Activated naive CD4-positive, alpha-beta T cell treated with anti-CD3 and anti-CD28 coated beads, Interleukin-2, amount 10 ng/mL, durations not matched to agents 7 days and 5 days (primary cell): ENCODE results near the gene SREK1IP1.
A peak's percentile ranks its signal among the peaks of the same experiment; 100 is the strongest.

Experiments
- CTCF ChIA-PET: fragments of 350-600 bp; sonication (Branson Sonifier 250); formaldehyde crosslinking; loops from one replicate; lab custom pipeline; 2021; ENCODE audit warnings: antibody characterized with exemption; lab: Charles Lee
- DNase-seq: peaks from one replicate; pipeline ENCODE4 v3.0.0-alpha.2; 2020
- H3K27ac Mint-ChIP-seq: one replicate; pipeline ENCODE4 v1.8.0; 2021; ENCODE audit warnings: mild to moderate bottlenecking, moderate library complexity, mixed read lengths
- H3K27me3 Mint-ChIP-seq: one replicate; pipeline ENCODE4 v1.8.0; 2021; ENCODE audit warnings: mild to moderate bottlenecking, mixed read lengths
- H3K36me3 Mint-ChIP-seq: one replicate; pipeline ENCODE4 v1.8.0; 2021; ENCODE audit warnings: mixed read lengths
- H3K4me1 Mint-ChIP-seq: one replicate; pipeline ENCODE4 v1.8.0; 2021; ENCODE audit warnings: mixed read lengths
- H3K4me3 Mint-ChIP-seq: one replicate; pipeline ENCODE4 v1.8.0; 2021; ENCODE audit warnings: mild to moderate bottlenecking, moderate library complexity, mixed read lengths
- H3K9me3 Mint-ChIP-seq: one replicate; pipeline ENCODE4 v1.8.0; 2021; ENCODE audit warnings: mixed read lengths

The SREK1IP1 gene

DNA sequence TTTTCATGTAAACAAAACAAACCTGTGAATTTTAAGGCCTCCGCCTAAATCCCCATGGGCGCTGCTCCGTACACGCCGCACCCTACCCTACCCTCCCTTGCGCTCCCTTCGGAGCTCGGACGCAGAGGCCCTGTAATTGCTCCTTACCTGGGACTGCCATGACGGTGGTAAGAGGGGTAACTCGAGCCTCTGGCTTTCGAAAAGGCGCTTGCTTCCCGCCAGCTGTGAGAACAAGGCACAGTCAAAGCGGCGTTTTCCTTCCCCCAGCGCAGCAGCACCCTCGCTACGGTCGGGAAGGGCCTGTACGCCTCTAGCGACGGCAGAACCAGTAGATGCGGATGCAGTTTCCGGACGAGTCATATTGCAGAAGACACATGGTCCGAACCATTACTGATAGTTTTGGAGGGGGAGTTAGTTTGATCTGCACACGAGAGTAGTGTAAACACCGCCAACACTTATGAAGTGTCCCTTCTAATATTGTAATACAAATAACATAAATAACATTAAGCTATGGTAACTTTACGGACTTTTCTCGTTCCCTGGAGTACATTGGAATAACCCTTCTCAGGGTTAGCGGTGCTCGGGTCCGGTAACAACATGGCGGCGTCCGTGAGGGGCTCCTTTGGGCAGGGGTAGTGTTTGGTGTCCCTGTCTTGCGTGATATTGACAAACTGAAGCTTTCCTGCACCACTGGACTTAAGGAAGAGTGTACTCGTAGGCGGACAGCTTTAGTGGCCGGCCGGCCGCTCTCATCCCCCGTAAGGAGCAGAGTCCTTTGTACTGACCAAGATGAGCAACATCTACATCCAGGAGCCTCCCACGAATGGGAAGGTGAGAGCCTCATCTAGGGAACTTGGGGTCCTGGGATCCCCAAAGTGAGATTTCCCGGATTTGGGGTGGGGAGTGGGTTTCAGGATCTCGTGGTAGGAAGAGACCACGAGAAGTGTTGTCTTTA is at the start of gene SREK1IP1, which contains the start of gene CWC27:
Gene SREK1IP1, minus strand, starts transcription at position 334 of the 955 bp plus-strand sequence. Its CDS starts 174 bp downstream, at position 160.
Gene CWC27, plus strand, starts transcription at position 573 of the 955 bp plus-strand sequence. Its CDS starts 217 bp downstream, at position 790.
- peak; percentile 89 for DNase-seq
- Mint-ChIP-seq H3K4me1 (peaks cover 58% of the 10 kb centered on the region), H3K36me3 (peaks cover 18% of the 10 kb centered on the region), H3K9me3 (no peaks in the 10 kb centered on the region), H3K27me3 (no peaks in the 10 kb centered on the region), H3K4me3 (peak within 1 kb of the TSS; percentile 94), H3K27ac (peak within 1 kb of the TSS; percentile 94)
- CTCF ChIA-PET: interaction anchor here (1.1 to 2.7 kb wide), 2 partner anchors 15 to 133 kb away, joined by 5 to 8 read pairs; no protein-coding TSS in a partner anchor

DNA sequence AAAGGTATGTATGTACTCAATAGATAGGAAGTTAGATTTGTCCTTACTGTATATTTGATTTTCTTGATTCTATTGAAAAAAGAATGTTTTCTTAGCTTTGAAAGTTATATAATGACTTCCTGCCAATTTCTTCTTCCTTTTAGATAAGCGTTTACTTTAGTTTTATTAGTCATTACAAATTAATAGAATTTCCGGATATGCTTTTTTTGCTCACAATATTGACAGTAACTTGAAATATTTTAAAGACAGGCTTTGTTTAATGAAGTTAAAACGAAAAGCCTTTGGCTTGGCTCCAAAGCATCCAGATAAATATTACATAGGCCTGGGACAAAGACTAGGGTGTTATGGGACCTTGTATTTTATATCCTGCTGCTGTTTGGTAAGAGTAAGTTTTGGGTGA is 49.8 kb upstream of the SREK1IP1 start:
- H3K4me1 Mint-ChIP-seq: peaks cover 10% of the 10 kb centered on the region
- no peak for DNase-seq
- H3K27ac Mint-ChIP-seq: no peak overlapping the region
- H3K27me3 Mint-ChIP-seq: no peaks in the 10 kb centered on the region
- H3K36me3 Mint-ChIP-seq: peaks cover 5% of the 10 kb centered on the region
- no peaks in the 10 kb centered on the region for H3K9me3 Mint-ChIP-seq
- no peak overlapping the region for H3K4me3 Mint-ChIP-seq
- CTCF ChIA-PET: no interaction called here

DNA sequence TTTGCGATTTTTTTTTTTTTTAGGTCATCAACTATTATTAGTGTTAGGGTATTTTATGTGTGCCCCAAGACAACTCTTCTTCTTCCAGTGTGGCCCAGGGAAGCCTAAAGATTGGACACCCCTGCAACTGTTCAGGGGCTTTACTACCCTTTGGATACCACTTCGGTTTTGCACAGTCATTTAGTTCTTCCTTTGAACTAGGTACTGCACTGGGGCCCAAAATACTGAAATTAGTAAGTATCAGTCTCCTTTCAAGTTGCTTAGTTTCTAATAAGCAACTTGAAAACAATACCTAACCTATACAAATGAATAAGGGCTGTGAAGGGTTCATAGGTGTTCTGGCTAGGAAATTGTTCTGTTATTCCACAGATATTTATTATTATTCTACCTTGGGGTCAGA is 45.6 kb upstream of the SREK1IP1 start:
- H3K4me1 Mint-ChIP-seq: peaks cover 3% of the 10 kb centered on the region
- no peak overlapping the region for H3K4me3 Mint-ChIP-seq
- no peak overlapping the region for H3K27ac Mint-ChIP-seq
- peaks cover 2% of the 10 kb centered on the region for H3K36me3 Mint-ChIP-seq
- H3K27me3 Mint-ChIP-seq: no peaks in the 10 kb centered on the region
- no peak for DNase-seq
- no peaks in the 10 kb centered on the region for H3K9me3 Mint-ChIP-seq
- CTCF ChIA-PET: interaction anchor here (0.6 kb wide), 1 partner anchor 258 kb away, joined by 3 read pairs; no protein-coding TSS in a partner anchor

DNA sequence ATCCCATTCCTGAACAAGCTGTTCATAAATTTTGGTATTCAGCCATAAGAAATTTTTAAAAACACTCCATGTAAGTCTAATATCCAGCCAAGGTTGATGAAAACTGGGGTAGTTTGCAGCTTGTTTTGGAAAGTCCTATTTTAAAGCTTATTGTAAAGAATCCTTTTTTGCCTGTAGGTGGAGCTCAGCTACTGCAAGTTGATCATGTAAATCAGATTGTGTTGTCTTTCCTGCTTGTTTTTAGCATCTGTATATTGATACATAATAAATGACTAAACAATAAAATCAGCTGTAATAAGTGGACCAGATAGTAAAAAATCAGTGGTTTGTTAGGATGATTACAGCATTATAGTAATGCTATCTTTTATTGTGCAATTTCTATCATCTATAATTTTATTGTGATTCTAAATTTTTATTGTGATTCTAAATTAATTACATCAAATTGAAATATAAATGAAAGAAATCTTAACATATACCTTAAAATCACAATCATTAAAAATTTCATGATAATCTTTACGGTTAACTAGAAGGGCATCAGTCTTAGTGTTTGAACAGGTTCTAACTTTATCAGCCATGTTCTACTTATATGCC is 42.7 kb upstream of the SREK1IP1 start:
- Mint-ChIP-seq H3K4me1 (peaks cover 3% of the 10 kb centered on the region), H3K36me3 (no peaks in the 10 kb centered on the region), H3K27me3 (no peaks in the 10 kb centered on the region), H3K9me3 (no peaks in the 10 kb centered on the region), H3K4me3 (no peak overlapping the region), H3K27ac (no peak overlapping the region)
- CTCF ChIA-PET: interaction anchor here (0.7 to 3.9 kb wide), 19 partner anchors 9 to 1117 kb away, joined by 3 to 46 read pairs (median 4); partner anchors contain the start of gene ADAMTS6
- no peak for DNase-seq

DNA sequence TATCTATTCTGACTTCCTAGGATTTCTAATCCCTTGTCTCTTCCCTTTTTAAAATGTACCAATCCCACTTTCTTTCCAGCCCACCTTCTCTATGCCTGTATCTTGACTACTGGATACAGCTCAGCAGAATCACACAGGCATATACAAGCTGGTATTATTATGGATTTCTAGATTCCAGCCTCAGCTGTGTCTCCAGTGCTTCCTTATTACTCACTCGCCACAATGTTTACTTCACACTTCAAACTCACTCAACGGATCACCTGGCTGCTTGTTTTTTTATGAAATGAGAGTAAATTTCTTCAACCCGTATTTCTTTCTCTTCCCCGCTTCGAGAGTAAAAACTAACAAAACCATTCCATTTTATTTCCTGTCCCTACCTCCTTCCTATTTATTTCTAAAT is 39.0 kb upstream of the SREK1IP1 start:
- Mint-ChIP-seq H3K4me1 (no peaks in the 10 kb centered on the region), H3K27ac (no peak overlapping the region), H3K27me3 (no peaks in the 10 kb centered on the region), H3K9me3 (no peaks in the 10 kb centered on the region), H3K36me3 (no peaks in the 10 kb centered on the region), H3K4me3 (no peak overlapping the region)
- DNase-seq: no peak
- CTCF ChIA-PET: interaction anchor here (1.0 kb wide), 1 partner anchor 292 kb away, joined by 3 read pairs; no protein-coding TSS in a partner anchor

DNA sequence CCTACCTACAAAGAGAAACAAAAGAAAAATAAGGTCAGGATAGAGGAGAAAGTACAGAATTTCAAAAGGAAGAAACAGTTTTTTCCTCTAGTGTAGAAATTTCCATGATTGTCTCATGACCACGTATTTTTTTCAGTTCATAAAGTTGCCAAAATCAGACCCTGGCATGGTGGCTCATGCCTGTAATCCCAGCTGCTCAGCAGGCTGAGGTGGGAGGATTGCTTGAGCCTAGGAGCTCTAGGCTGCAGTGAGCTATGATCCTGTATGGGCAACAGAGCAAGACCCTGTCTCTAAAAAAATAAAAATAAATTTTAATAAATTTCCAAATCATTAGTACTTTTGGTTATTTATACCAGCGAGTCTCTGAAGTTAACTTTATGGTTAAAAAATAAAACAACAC is 38.0 kb upstream of the SREK1IP1 start:
- H3K9me3 Mint-ChIP-seq: no peaks in the 10 kb centered on the region
- CTCF ChIA-PET: no interaction called here
- H3K27ac Mint-ChIP-seq: no peak overlapping the region
- no peaks in the 10 kb centered on the region for H3K36me3 Mint-ChIP-seq
- H3K27me3 Mint-ChIP-seq: no peaks in the 10 kb centered on the region
- H3K4me1 Mint-ChIP-seq: no peaks in the 10 kb centered on the region
- DNase-seq: no peak
- H3K4me3 Mint-ChIP-seq: no peak overlapping the region

DNA sequence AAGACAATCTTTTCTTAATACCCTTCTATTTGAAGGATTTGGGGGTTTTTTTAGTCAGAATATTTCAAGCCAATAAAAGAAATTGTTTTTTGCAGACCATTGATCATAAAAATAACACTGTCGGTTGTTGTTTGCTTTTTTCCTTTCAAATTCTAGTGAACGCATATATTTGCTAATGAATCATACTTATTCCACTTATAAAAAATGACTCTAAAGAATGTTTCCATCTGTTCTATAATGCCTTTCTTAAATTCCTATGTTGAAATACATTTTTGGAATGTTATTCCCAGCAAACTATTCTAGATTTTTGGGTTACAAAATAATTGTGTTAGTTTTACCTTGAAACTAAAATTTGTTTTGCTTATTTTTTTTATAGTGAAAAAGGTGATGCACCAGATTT is 32.4 kb upstream of the SREK1IP1 start:
- H3K4me3 Mint-ChIP-seq: no peak overlapping the region

DNA sequence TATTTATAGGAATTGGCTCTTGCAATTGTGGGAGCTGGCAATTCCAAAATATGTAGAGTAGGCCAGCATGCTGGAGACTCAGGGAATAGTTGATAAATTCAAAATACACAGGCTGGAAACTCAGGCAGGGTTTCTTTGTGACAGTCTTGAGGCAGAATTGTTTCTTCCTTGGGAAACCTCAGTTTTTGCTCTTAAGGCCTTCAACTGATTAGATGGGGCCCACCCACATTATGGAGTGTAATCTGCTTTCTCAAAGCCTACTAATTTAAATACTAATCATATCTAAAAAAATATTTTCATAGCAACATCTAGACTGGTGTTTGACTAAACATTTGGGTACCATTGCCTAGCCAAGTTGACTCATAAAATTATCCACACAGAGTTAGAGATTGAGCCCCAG is 27.8 kb upstream of the SREK1IP1 start:
- Mint-ChIP-seq H3K9me3 (no peaks in the 10 kb centered on the region), H3K4me1 (no peaks in the 10 kb centered on the region), H3K27me3 (no peaks in the 10 kb centered on the region), H3K4me3 (no peak overlapping the region), H3K36me3 (peaks cover 3% of the 10 kb centered on the region), H3K27ac (no peak overlapping the region)
- DNase-seq: no peak
- CTCF ChIA-PET: no interaction called here

More for the DNA sequence above, 32.4 kb upstream of the SREK1IP1 start:
- H3K27ac Mint-ChIP-seq: no peak overlapping the region
- no peaks in the 10 kb centered on the region for H3K36me3 Mint-ChIP-seq
- DNase-seq: no peak
- H3K4me1 Mint-ChIP-seq: no peaks in the 10 kb centered on the region
- no peaks in the 10 kb centered on the region for H3K9me3 Mint-ChIP-seq
- H3K27me3 Mint-ChIP-seq: no peaks in the 10 kb centered on the region
- CTCF ChIA-PET: interaction anchor here (1.0 kb wide), 1 partner anchor 10 kb away, joined by 4 read pairs; no protein-coding TSS in a partner anchor

DNA sequence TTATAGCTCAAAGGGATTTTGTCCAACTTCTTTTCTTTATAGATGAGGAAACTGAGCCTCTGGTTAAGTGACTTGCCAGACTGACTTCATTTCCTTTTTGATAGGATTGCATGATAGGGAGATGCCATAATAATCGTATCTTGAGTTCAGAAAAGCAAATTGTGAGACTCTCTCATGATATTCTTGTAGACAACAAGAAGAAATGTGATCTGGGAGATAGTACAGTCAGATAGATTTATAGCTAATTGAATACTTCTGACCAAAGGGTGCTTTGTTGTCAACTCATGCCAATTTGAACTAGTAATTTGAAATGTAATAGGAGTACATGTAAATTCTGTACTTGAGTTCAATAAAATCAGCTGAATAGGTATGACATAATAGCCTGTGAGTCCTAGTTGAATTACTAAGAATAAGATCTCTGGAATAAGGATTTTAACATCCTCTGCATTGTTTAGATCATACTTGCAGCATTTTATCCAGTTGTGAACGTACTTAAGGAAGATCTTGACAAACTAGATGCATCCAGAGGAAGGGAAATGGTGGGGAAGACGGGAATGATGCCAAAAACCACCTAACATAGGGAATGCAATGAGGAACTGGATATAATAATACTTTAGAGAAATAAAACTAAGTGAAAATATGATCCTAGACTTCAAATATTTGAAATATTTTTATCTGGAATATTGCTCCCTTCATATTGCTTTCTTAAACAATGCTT is 25.7 kb upstream of the SREK1IP1 start:
- CTCF ChIA-PET: interaction anchor here (0.7 to 2.3 kb wide), 2 partner anchors 9 to 16 kb away, joined by 3 to 7 read pairs; no protein-coding TSS in a partner anchor
- Mint-ChIP-seq H3K27me3 (no peaks in the 10 kb centered on the region), H3K36me3 (peaks cover 7% of the 10 kb centered on the region), H3K4me1 (peaks cover 5% of the 10 kb centered on the region), H3K27ac (no peak overlapping the region), H3K9me3 (no peaks in the 10 kb centered on the region), H3K4me3 (no peak overlapping the region)
- no peak for DNase-seq

DNA sequence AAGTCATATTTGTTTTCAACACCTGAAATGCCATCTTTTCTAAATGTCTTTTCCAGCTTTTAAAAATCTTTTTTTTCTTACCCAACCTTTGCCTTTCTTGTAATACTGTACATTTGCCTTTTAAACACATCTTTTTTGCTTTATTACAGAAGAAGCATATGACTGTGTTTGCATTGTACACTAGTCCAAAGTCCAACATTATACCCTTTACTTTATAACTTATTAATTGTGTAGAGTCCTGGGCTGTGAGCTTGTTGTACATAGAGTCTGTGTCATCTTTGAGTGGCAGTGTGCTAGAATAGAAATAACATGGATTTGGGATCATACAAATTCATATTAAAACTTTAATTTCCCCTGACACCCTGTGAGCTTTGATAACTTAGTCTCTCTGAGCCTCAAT is 24.0 kb upstream of the SREK1IP1 start:
- Mint-ChIP-seq H3K4me1 (peaks cover 5% of the 10 kb centered on the region), H3K27me3 (no peaks in the 10 kb centered on the region), H3K36me3 (peaks cover 7% of the 10 kb centered on the region), H3K4me3 (no peak overlapping the region), H3K27ac (no peak overlapping the region), H3K9me3 (no peaks in the 10 kb centered on the region)
- CTCF ChIA-PET: no interaction called here
- no peak for DNase-seq

DNA sequence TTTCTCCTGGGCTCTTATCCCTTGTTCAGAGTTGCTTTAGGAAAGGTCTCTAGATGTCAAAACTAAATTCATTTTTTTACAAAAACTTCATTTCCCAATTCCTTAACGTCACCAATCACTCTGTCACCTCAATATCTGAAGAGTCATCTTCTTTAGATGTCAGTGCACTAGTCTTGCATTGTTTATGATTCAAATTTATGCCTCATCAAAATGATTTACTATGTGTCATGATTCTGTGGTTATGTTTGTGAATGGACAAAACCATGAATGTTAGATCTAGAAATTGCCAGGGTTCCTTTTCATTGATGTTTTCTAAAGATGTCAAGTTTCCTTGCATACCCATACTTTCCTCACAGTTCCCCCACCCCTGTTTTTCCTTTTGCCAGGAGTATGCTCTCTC is 21.7 kb upstream of the SREK1IP1 start:
- Mint-ChIP-seq H3K27ac (no peak overlapping the region), H3K27me3 (no peaks in the 10 kb centered on the region), H3K4me1 (peaks cover 5% of the 10 kb centered on the region), H3K36me3 (peaks cover 10% of the 10 kb centered on the region), H3K4me3 (no peak overlapping the region), H3K9me3 (no peaks in the 10 kb centered on the region)
- CTCF ChIA-PET: no interaction called here
- no peak for DNase-seq

DNA sequence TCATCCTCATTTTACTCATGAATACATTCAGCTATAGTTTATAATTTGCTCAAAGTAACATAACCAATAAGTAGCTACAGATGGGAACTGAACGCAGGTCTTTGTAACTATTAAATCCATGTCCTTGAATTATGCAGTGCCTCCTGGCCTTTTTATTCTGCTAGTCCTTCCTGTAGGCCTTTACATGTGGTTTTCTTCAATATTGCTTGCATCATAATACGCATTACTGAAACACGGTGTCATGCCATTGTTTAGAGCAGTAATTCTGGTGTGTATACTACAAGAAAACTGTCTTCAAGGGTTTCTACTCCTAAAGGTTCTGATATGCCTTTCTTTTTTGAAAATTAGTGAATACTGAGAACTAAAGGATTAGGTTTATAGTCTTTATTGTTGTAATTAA is 21.0 kb upstream of the SREK1IP1 start:
- H3K27ac Mint-ChIP-seq: no peak overlapping the region
- H3K36me3 Mint-ChIP-seq: peaks cover 11% of the 10 kb centered on the region
- H3K4me1 Mint-ChIP-seq: peaks cover 5% of the 10 kb centered on the region
- no peaks in the 10 kb centered on the region for H3K27me3 Mint-ChIP-seq
- H3K9me3 Mint-ChIP-seq: no peaks in the 10 kb centered on the region
- DNase-seq: no peak
- H3K4me3 Mint-ChIP-seq: no peak overlapping the region
- CTCF ChIA-PET: no interaction called here

DNA sequence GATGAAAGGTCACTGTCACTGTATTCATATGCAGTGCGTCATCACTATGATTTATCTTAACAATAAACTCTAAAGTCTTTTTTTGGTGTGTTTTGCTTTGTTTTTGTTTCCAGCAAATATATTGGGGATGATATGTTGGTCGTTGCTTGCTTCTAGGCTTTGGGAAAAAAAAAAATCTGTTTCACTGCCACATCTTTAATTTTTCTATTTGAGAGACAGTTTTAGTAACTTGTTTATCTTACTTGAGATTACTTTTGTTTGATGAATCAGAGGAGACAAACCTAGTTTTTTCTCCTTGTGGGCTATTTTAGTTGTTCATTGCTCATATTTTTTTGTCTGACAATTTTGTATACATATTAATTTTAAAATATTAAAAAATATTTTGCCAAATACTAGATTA is 19.7 kb upstream of the SREK1IP1 start:
- no peaks in the 10 kb centered on the region for H3K27me3 Mint-ChIP-seq
- CTCF ChIA-PET: no interaction called here
- H3K4me1 Mint-ChIP-seq: peaks cover 5% of the 10 kb centered on the region
- H3K9me3 Mint-ChIP-seq: no peaks in the 10 kb centered on the region
- H3K36me3 Mint-ChIP-seq: peaks cover 12% of the 10 kb centered on the region
- no peak overlapping the region for H3K27ac Mint-ChIP-seq
- no peak for DNase-seq
- no peak overlapping the region for H3K4me3 Mint-ChIP-seq

DNA sequence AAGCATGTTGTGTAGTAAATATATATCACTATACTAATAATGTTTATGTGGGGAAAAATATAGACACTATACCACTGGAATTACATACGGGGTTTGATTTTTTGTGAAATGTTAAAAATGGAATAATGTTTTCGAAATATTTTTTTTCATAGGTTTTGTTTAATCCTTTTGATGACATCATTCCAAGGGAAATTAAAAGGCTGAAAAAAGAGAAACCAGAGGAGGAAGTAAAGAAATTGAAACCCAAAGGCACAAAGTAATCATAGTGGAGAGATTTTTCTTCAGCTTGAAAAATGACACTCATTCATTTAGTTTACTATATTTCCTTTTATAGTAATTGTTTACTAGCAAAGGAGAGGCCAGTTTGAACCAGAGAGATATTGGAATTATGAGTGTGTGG is 17.9 kb upstream of the SREK1IP1 start:
- Mint-ChIP-seq H3K27ac (no peak overlapping the region), H3K36me3 (peaks cover 11% of the 10 kb centered on the region), H3K9me3 (no peaks in the 10 kb centered on the region), H3K4me3 (no peak overlapping the region), H3K4me1 (peaks cover 5% of the 10 kb centered on the region), H3K27me3 (no peaks in the 10 kb centered on the region)
- CTCF ChIA-PET: interaction anchor here (0.9 to 1.8 kb wide), 2 partner anchors 19 to 151 kb away, joined by 3 to 5 read pairs; no protein-coding TSS in a partner anchor
- no peak for DNase-seq
